ENCODE measurements around the gene ZNF180.
A peak's percentile ranks its signal among the peaks of the same experiment; 100 is the strongest.
"Not testable (repeated sequence)": the region's sequence is repeated elsewhere in the genome, so short reads cannot be mapped to it uniquely, and the experiment has no call there.

ZNF180 gene

GRCh38 chr19:44498988-44499387 lies 1.3 kb downstream of the ZNF180 start:
- no peak for DNase-seq (ENCODE audit: low spot score)

DNA sequence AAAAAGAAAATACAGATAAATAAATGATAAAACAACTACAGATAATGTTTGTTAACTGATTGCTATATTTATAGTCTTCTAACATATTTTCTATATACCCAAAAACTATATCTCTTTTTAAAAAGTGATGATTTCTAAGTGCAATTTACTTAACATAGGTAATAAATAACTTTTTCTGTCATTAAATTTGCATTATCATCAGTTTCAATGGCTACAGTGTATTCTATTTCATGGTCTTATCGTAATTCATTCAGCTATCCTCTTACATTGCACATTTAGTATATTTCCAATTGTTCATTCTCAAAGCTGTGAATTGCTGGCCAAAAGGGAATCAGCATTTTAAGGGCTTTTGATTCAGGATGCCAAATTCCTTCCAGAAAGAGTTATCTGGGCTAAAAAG lies 3.6 kb downstream of the ZNF180 start:
- no peak for DNase-seq (ENCODE audit: low spot score)

GRCh38 chr19:44476559-44477408 lies 23.5 kb downstream of the ZNF180 start:
- no peak for DNase-seq (ENCODE audit: low spot score)

GRCh38 chr19:44468730-44469129 lies 31.6 kb downstream of the ZNF180 start:
- not testable (repeated sequence) for DNase-seq (ENCODE audit: low spot score)

DNA sequence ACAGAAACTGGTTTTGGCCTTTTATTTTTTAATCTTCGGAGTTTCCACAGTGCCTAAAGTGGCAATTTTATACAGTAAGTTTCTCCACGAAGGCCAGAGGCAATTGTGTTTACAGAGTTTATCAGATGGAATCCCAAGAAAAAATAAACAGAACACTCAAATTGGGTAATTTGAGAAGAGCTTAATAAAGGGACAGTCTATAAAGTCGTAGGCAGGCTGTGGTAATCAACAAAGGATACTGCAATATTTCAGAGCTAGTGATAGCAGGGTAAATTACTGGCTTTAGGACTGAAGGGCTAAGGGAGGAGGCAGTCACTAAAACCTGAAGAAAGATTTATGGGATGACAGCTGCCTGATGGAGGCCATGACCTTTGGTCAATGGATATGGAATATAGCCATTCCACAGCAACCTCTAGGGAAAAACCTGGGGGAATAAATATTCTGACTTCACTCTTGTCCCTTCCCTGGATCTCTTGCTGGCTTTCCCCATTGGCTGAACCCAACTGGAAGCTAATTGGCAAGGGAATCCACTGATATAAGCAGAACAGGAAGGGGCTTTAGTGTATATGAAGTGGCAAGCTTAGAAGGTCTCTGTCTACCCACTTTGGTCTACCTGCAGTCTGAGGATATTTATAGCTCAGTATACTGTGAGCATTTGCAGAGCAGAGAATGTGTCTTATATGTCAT lies 37.6 kb downstream of the ZNF180 start:
- DNase-seq (ENCODE audit: low spot score) = not testable (repeated sequence)

- DNase-seq (ENCODE audit: low spot score) = not testable (repeated sequence)
Observed at GRCh38 chr19:44456016-44456415, 44.3 kb downstream of the ZNF180 start.

- DNase-seq (ENCODE audit: low spot score) = no peak
Observed at GRCh38 chr19:44455100-44455499, 45.2 kb downstream of the ZNF180 start.

GRCh38 chr19:44452367-44452766 lies 48.0 kb downstream of the ZNF180 start:
- DNase-seq (ENCODE audit: low spot score) = no peak

- no peak for DNase-seq (ENCODE audit: low spot score)
Observed at GRCh38 chr19:44451687-44452086, 48.6 kb downstream of the ZNF180 start.

GRCh38 chr19:44447916-44448674 lies 52.2 kb downstream of the ZNF180 start, which contains the start of gene ZNF229:
ZNF229 (minus strand) TSS chr19:44448472; CDS start chr19:44442847, 5,625 bp downstream.
- peak; percentile 62 for DNase-seq (ENCODE audit: low spot score)

DNA sequence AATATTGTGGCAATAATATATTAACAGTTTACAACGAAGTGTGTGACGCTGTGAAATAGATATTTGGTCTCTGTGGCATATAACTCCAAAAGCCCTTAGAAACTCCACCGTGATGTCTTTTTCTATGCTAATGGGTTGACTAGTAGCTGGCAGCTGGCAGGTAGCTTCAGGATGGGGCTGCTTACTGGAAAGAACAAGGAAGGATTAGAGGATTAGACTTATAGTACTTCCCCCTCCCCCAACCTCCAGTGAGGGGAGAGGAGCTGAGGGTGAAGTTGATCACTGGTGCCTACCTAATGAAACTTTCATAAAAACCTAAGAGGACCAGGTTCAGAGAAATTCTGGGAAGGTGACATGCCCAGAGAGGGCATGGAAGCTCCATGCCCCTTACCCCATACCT lies 61.9 kb downstream of the ZNF180 start:
- DNase-seq (ENCODE audit: low spot score) = no peak

GRCh38 chr19:44435441-44435840 lies 64.9 kb downstream of the ZNF180 start:
- DNase-seq (ENCODE audit: low spot score) = no peak

DNA sequence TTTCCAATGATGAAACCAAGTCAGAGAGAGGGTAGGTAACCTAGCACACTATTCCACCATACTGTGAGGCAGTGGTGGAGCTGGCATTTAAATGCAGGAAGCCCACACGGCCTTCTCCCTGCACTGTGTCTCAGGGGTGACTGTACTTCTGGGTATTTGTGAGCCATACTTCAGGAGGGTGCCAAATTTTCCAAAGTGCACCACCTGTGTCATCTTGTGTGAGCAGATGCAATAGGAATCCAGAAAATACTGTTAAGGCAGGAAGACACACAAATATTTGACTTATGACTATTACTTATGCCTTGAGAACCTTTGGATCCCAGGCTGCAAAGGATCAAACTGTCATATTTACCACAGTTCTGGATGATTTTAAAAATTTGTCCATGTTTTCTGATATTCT lies 69.4 kb downstream of the ZNF180 start:
- DNase-seq (ENCODE audit: low spot score) = no peak
